Neuronal stem cell (in vitro differentiated cells): ENCODE measurements around the gene IGSF5.

ENCODE experiments used
- DNase-seq: peaks from one replicate; pipeline ENCODE4 v3.0.0-alpha.2; 2013; ENCODE audit warnings: low spot score
- H2AFZ ChIP-seq: one replicate; pipeline ENCODE4 v1.6.1; 2013; ENCODE audit warnings: mild to moderate bottlenecking, low read length, inconsistent platforms
- H2AK5ac ChIP-seq: 2 replicates; pipeline ENCODE4 v1.6.1; 2013; ENCODE audit warnings: low read depth, mild to moderate bottlenecking, inconsistent platforms, low read length, moderate library complexity, mixed read lengths
- H2BK120ac ChIP-seq: 2 replicates; pipeline ENCODE4 v1.6.1; 2013; ENCODE audit warnings: low read depth, mild to moderate bottlenecking, inconsistent platforms, low read length, moderate library complexity, mixed read lengths
- H2BK12ac ChIP-seq: one replicate; pipeline ENCODE4 v1.6.1; 2013; ENCODE audit warnings: low read length, inconsistent platforms
- H2BK15ac ChIP-seq: 2 replicates; pipeline ENCODE4 v1.6.1; 2013; ENCODE audit warnings: mild to moderate bottlenecking, low read length, inconsistent platforms, mixed read lengths
- H2BK5ac ChIP-seq: one replicate; pipeline ENCODE4 v1.6.1; 2013; ENCODE audit warnings: inconsistent platforms, mild to moderate bottlenecking, low read length, moderate library complexity
- H3K14ac ChIP-seq: one replicate; pipeline ENCODE4 v1.6.1; 2013; ENCODE audit warnings: low read length, inconsistent platforms
- H3K18ac ChIP-seq: 2 replicates; pipeline ENCODE4 v1.6.1; 2013; ENCODE audit warnings: low read length, inconsistent platforms
- H3K23ac ChIP-seq: 2 replicates; pipeline ENCODE4 v1.6.1; 2013; ENCODE audit warnings: low read depth, mild to moderate bottlenecking, mixed read lengths, low read length, inconsistent platforms; ENCODE audit not compliant: poor library complexity
- H3K27ac ChIP-seq: replicated peaks from 3 replicates; pipeline ENCODE4 v1.5.1; 2013; ENCODE audit warnings: low read length, inconsistent platforms
- H3K27me3 ChIP-seq, 3 experiments: 2 replicates each; pipeline ENCODE4 v1.6.1; 2013; ENCODE audit warnings: low read length in 3 of 3, mild to moderate bottlenecking in 2 of 3, inconsistent platforms in 1 of 3, low read depth in 1 of 3, mixed read lengths in 1 of 3, moderate library complexity in 1 of 3; ENCODE audit not compliant: control insufficient read depth in 3 of 3, insufficient read depth in 3 of 3
- H3K36me3 ChIP-seq, 2 donors: replicated peaks in 1 of 2; 2 replicates each; pipeline ENCODE4 v1.6.1; 2013; ENCODE audit warnings: low read length in 2 of 2; ENCODE audit not compliant: control insufficient read depth in 2 of 2, insufficient read depth in 2 of 2
- H3K4ac ChIP-seq: 2 replicates; pipeline ENCODE4 v1.6.1; 2013; ENCODE audit warnings: inconsistent platforms, mild to moderate bottlenecking, low read length, moderate library complexity
- H3K4me1 ChIP-seq, 2 donors: 1 replicate in 1 of 2; 2 replicates in 1 of 2; pipeline ENCODE4 v1.6.1; 2013; ENCODE audit warnings: low read length in 2 of 2, low read depth in 1 of 2; ENCODE audit not compliant: control insufficient read depth in 2 of 2, insufficient read depth in 1 of 2
- H3K4me2 ChIP-seq: one replicate; pipeline ENCODE4 v1.6.1; 2013; ENCODE audit warnings: mild to moderate bottlenecking, low read length, inconsistent platforms; ENCODE audit not compliant: insufficient read depth, poor library complexity, severe bottlenecking
- H3K4me3 ChIP-seq, 2 donors: 2 replicates each; pipeline ENCODE4 v1.5.1; 2013; ENCODE audit warnings: low read length in 2 of 2, mild to moderate bottlenecking in 2 of 2, inconsistent platforms in 1 of 2, moderate library complexity in 1 of 2
- H3K79me1 ChIP-seq: one replicate; pipeline ENCODE4 v1.6.1; 2013; ENCODE audit warnings: low read depth, mild to moderate bottlenecking, inconsistent platforms, low read length, moderate library complexity
- H3K9ac ChIP-seq: one replicate; pipeline ENCODE4 v1.6.1; 2013; ENCODE audit warnings: mild to moderate bottlenecking, low read depth, low read length, inconsistent platforms; ENCODE audit not compliant: poor library complexity
- H3K9me3 ChIP-seq, 2 donors: replicated peaks in 1 of 2; 2 replicates each; pipeline versions ENCODE3 to v1.6.1; 2013; ENCODE audit warnings: low read length in 2 of 2, mild to moderate bottlenecking in 2 of 2, inconsistent platforms in 1 of 2, low read depth in 1 of 2, mixed read lengths in 1 of 2, moderate library complexity in 1 of 2; ENCODE audit not compliant: control insufficient read depth in 2 of 2, insufficient read depth in 1 of 2
- H4K8ac ChIP-seq: one replicate; pipeline ENCODE4 v1.6.1; 2013; ENCODE audit warnings: low read depth, mild to moderate bottlenecking, inconsistent platforms, low read length, moderate library complexity
- H4K91ac ChIP-seq: one replicate; pipeline ENCODE4 v1.6.1; 2013; ENCODE audit warnings: low read length, low read depth, mild to moderate bottlenecking, inconsistent platforms; ENCODE audit not compliant: poor library complexity
- WGBS, 2 donors: extraction: QIAGEN DNeasy Blood & Tissue Kit; methylation state at CpG; one replicate each; pipeline ENCODE4 v1.1.7; 2013; ENCODE audit warnings: missing lambda C conversion rate in 2 of 2, mixed read lengths in 1 of 2; ENCODE audit not compliant: insufficient read length in 2 of 2, insufficient replicate concordance in 1 of 2; ENCODE audit errors: extremely low coverage in 2 of 2; 5-methylcytosine and 5-hydroxymethylcytosine counted together

Gene IGSF5

GRCh38 chr21:39715804-39716397 lies 29.1 kb upstream of the IGSF5 start:
- no peak overlapping the region for H3K14ac ChIP-seq
- no peak overlapping the region for H2BK15ac ChIP-seq
- H3K27me3 ChIP-seq: no peaks in the 10 kb centered on the region
- H2BK120ac ChIP-seq: no peak overlapping the region
- DNase-seq: peak; percentile 44
- no peaks in the 10 kb centered on the region for H3K4me1 ChIP-seq
- no peak overlapping the region for H3K9ac ChIP-seq
- no peak overlapping the region for H2AK5ac ChIP-seq
- no peaks in the 10 kb centered on the region for H3K9me3 ChIP-seq
- H3K23ac ChIP-seq: no peak overlapping the region
- H4K91ac ChIP-seq: no peak overlapping the region
- no peak overlapping the region for H2BK5ac ChIP-seq
- WGBS, 2 donors: no CpG with 5 or more reads among the region's 10 CpGs
- no peak overlapping the region for H3K4me2 ChIP-seq
- no peak overlapping the region for H3K18ac ChIP-seq
- no peak overlapping the region for H4K8ac ChIP-seq
- H3K79me1 ChIP-seq: no peaks in the 10 kb centered on the region
- no peaks in the 10 kb centered on the region for H3K36me3 ChIP-seq
- no peak overlapping the region for H3K4ac ChIP-seq
- H2BK12ac ChIP-seq: no peak overlapping the region
- H2AFZ ChIP-seq: no peak overlapping the region
- H3K4me3 ChIP-seq: no peak overlapping the region
- H3K27ac ChIP-seq: no peak overlapping the region

GRCh38 chr21:39720126-39720778 lies 24.7 kb upstream of the IGSF5 start:
- no peak overlapping the region for H4K91ac ChIP-seq
- H3K36me3 ChIP-seq: no peaks in the 10 kb centered on the region
- no peak overlapping the region for H3K4me2 ChIP-seq
- peaks cover 2% of the 10 kb centered on the region in 2 donors for H3K9me3 ChIP-seq
- DNase-seq: no peak
- H2BK120ac ChIP-seq: no peak overlapping the region
- H2BK15ac ChIP-seq: no peak overlapping the region
- H3K23ac ChIP-seq: no peak overlapping the region
- WGBS, 2 donors: no CpG with 5 or more reads among the region's 5 CpGs
- no peak overlapping the region for H2BK5ac ChIP-seq
- H2BK12ac ChIP-seq: no peak overlapping the region
- H3K4me1 ChIP-seq: no peaks in the 10 kb centered on the region
- no peak overlapping the region for H3K4me3 ChIP-seq
- H4K8ac ChIP-seq: no peak overlapping the region
- H3K18ac ChIP-seq: no peak overlapping the region
- H2AFZ ChIP-seq: no peak overlapping the region
- no peak overlapping the region for H2AK5ac ChIP-seq
- H3K4ac ChIP-seq: no peak overlapping the region
- H3K79me1 ChIP-seq: no peaks in the 10 kb centered on the region
- no peak overlapping the region for H3K27ac ChIP-seq
- H3K9ac ChIP-seq: no peak overlapping the region
- H3K14ac ChIP-seq: no peak overlapping the region
- no peaks in the 10 kb centered on the region for H3K27me3 ChIP-seq

GRCh38 chr21:39721885-39722284 lies 23.1 kb upstream of the IGSF5 start:
- no peak overlapping the region for H3K23ac ChIP-seq
- no peaks in the 10 kb centered on the region for H3K27me3 ChIP-seq
- H3K4me2 ChIP-seq: no peak overlapping the region
- H3K9ac ChIP-seq: no peak overlapping the region
- no peak overlapping the region for H2BK120ac ChIP-seq
- H4K8ac ChIP-seq: no peak overlapping the region
- H3K4me1 ChIP-seq: no peaks in the 10 kb centered on the region
- H3K4ac ChIP-seq: no peak overlapping the region
- no peak overlapping the region for H3K4me3 ChIP-seq
- no peaks in the 10 kb centered on the region for H3K36me3 ChIP-seq
- no peak overlapping the region for H3K14ac ChIP-seq
- H3K18ac ChIP-seq: no peak overlapping the region
- no peak overlapping the region for H2BK12ac ChIP-seq
- no peak overlapping the region for H3K27ac ChIP-seq
- H3K9me3 ChIP-seq: peaks cover 2% of the 10 kb centered on the region in 2 donors
- no peak overlapping the region for H2AFZ ChIP-seq
- no peak overlapping the region for H2BK5ac ChIP-seq
- no peak overlapping the region for H2BK15ac ChIP-seq
- H2AK5ac ChIP-seq: no peak overlapping the region
- H3K79me1 ChIP-seq: no peaks in the 10 kb centered on the region
- no peak for DNase-seq
- H4K91ac ChIP-seq: no peak overlapping the region
- no CpG with 5 or more reads among the region's 1 CpG for WGBS, 2 donors

DNA sequence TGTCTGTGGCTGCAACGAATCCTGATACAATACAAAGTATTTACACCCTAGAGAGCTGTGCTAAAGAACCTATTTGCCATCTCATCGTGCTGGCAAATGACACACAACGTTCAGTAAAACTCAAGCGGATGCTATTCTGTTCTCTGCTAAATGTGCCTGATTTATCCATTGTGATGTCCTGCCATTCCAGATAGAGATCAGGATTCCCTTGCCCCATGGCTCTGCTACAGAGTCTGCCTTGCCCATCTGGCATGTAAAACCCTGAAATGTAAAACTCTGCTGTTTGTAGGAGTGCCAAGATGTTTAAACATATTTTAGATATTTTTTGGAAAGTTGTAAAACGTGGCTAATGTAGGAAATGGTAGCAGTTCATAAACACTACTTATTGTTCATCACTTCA lies 20.0 kb upstream of the IGSF5 start:
- Histone ChIP-seq H3K4me2 (no peak overlapping the region), H3K36me3 (no peaks in the 10 kb centered on the region), H3K23ac (no peak overlapping the region), H3K4me3 (no peak overlapping the region), H2BK5ac (no peak overlapping the region), H3K9ac (no peak overlapping the region), H3K27ac (no peak overlapping the region), H2BK120ac (no peak overlapping the region), H4K91ac (no peak overlapping the region), H3K79me1 (no peaks in the 10 kb centered on the region), H3K9me3 (peaks cover 2% of the 10 kb centered on the region in 2 donors), H3K4ac (no peak overlapping the region), H4K8ac (no peak overlapping the region), H3K14ac (no peak overlapping the region), H2BK15ac (no peak overlapping the region), H2BK12ac (no peak overlapping the region), H2AFZ (no peak overlapping the region), H3K27me3 (no peaks in the 10 kb centered on the region), H3K4me1 (peaks cover 0 to under 1% of the 10 kb centered on the region in 2 donors), H2AK5ac (no peak overlapping the region), H3K18ac (no peak overlapping the region)
- DNase-seq: no peak
- WGBS, 2 donors: no CpG with 5 or more reads among the region's 5 CpGs
